ENCODE results near the gene MRPL30. TPM values are rescaled to one million over a fixed set of nuclear protein-coding genes. Genes with fewer than 3 reads are reported as not detected.

MRPL30 gene
- total and polyA plus RNA-seq, 2 of the 8 experiments (the other 6 are each of a cell fraction or from before 2014, with no cell fraction given): 22.3 to 46.2 TPM

DNA sequence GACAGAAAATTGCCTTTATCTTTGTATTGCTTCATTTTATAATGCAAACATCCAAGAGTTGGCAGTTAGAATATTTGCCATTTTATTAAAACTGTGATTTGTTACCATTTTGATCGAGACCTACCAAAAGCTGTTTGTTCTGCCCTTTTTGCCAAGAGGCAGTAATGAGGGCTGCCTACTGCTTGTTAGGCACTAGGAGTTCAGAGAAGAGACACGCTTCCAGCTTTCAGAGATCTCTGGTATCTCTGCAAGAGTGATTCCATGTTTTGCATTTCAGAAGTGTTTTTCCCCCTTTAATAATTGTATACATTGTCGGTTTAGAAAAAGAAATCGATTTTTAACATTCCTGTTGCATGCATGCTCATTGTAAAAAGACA, 628 bp downstream of the MRPL30 start (continued):
- TF ChIP-seq HDAC2 (IDR thresholded peaks at IDR 0.05; ENCODE audit: borderline replicate concordance in 1 of 2, low read depth in 2 of 2, low read length in 2 of 2): no peak
- no peak for TF ChIP-seq TAF7 (optimal IDR thresholded peaks at IDR 0.05; ENCODE audit: borderline replicate concordance, low read depth, low read length)
- no peak for TF ChIP-seq RFX5 (IDR thresholded peaks at IDR 0.05; ENCODE audit: borderline replicate concordance, low read depth, low read length)
- no peak for TF ChIP-seq SIX5 (IDR thresholded peaks at IDR 0.05; ENCODE audit: low read depth, low read length)
- no peak for TF ChIP-seq CHD1 (IDR thresholded peaks at IDR 0.05; ENCODE audit: low read depth, low read length)
- no peak for TF ChIP-seq ASH2L (IDR thresholded peaks at IDR 0.05; ENCODE audit: low read length)
